ENCODE results near the gene CLASP1. TPM values are rescaled to one million over a fixed set of nuclear protein-coding genes. Genes with fewer than 3 reads are reported as not detected.

Gene CLASP1
- total RNA-seq, 1 donor from 2014 or later, result 95.1 TPM

GRCh38 chr2:121349721-121350401, 299.4 kb downstream of the CLASP1 start:
- TF ChIP-seq CTCF (IDR thresholded peaks at IDR 0.05; ENCODE audit: unreplicated experiment), result no peak
- H3K4me1 Mint-ChIP-seq (ENCODE audit: unreplicated experiment), result no peaks in the 10 kb centered on the region
- DNase-seq (ENCODE audit: low spot score), result no peak
- H3K27ac Mint-ChIP-seq (ENCODE audit: unreplicated experiment), result no peak overlapping the region
- peaks cover 49% of the 10 kb centered on the region for H3K36me3 Mint-ChIP-seq (ENCODE audit: low read depth, unreplicated experiment)
- no peak overlapping the region for H3K4me3 Mint-ChIP-seq (ENCODE audit: unreplicated experiment)
- H3K27me3 Mint-ChIP-seq (ENCODE audit: unreplicated experiment), result no peaks in the 10 kb centered on the region
- H3K9me3 Mint-ChIP-seq (ENCODE audit: unreplicated experiment), result no peaks in the 10 kb centered on the region

- no peak overlapping the region for H3K4me3 Mint-ChIP-seq (ENCODE audit: unreplicated experiment)
- H3K27ac Mint-ChIP-seq (ENCODE audit: unreplicated experiment), result no peak overlapping the region
- H3K9me3 Mint-ChIP-seq (ENCODE audit: unreplicated experiment), result no peaks in the 10 kb centered on the region
- no peak for TF ChIP-seq CTCF (IDR thresholded peaks at IDR 0.05; ENCODE audit: unreplicated experiment)
- no peak for DNase-seq (ENCODE audit: low spot score)
- H3K27me3 Mint-ChIP-seq (ENCODE audit: unreplicated experiment), result peaks cover 3% of the 10 kb centered on the region
- peaks cover 4% of the 10 kb centered on the region for H3K4me1 Mint-ChIP-seq (ENCODE audit: unreplicated experiment)
- peaks cover 51% of the 10 kb centered on the region for H3K36me3 Mint-ChIP-seq (ENCODE audit: low read depth, unreplicated experiment)
These were observed 301.0 kb downstream of the CLASP1 start for GRCh38 chr2:121348128-121348740.

GRCh38 chr2:121346859-121347258, 302.4 kb downstream of the CLASP1 start:
- H3K36me3 Mint-ChIP-seq (ENCODE audit: low read depth, unreplicated experiment), result peaks cover 56% of the 10 kb centered on the region
- H3K4me1 Mint-ChIP-seq (ENCODE audit: unreplicated experiment), result peaks cover 6% of the 10 kb centered on the region
- no peaks in the 10 kb centered on the region for H3K9me3 Mint-ChIP-seq (ENCODE audit: unreplicated experiment)
- peaks cover 5% of the 10 kb centered on the region for H3K27me3 Mint-ChIP-seq (ENCODE audit: unreplicated experiment)
- no peak for TF ChIP-seq CTCF (IDR thresholded peaks at IDR 0.05; ENCODE audit: unreplicated experiment)
- H3K27ac Mint-ChIP-seq (ENCODE audit: unreplicated experiment), result no peak overlapping the region
- no peak for DNase-seq (ENCODE audit: low spot score)
- H3K4me3 Mint-ChIP-seq (ENCODE audit: unreplicated experiment), result no peak overlapping the region

- H3K9me3 Mint-ChIP-seq (ENCODE audit: unreplicated experiment), result no peaks in the 10 kb centered on the region
- no peak overlapping the region for H3K27ac Mint-ChIP-seq (ENCODE audit: unreplicated experiment)
- peaks cover 5% of the 10 kb centered on the region for H3K27me3 Mint-ChIP-seq (ENCODE audit: unreplicated experiment)
- H3K36me3 Mint-ChIP-seq (ENCODE audit: low read depth, unreplicated experiment), result peaks cover 60% of the 10 kb centered on the region
- no peak overlapping the region for H3K4me3 Mint-ChIP-seq (ENCODE audit: unreplicated experiment)
- peaks cover 6% of the 10 kb centered on the region for H3K4me1 Mint-ChIP-seq (ENCODE audit: unreplicated experiment)
- no peak for DNase-seq (ENCODE audit: low spot score)
- TF ChIP-seq CTCF (IDR thresholded peaks at IDR 0.05; ENCODE audit: unreplicated experiment), result no peak
These were observed 302.9 kb downstream of the CLASP1 start for GRCh38 chr2:121346407-121346806.

- H3K36me3 Mint-ChIP-seq (ENCODE audit: low read depth, unreplicated experiment), result peaks cover 58% of the 10 kb centered on the region
- H3K27me3 Mint-ChIP-seq (ENCODE audit: unreplicated experiment), result peaks cover 5% of the 10 kb centered on the region
- H3K27ac Mint-ChIP-seq (ENCODE audit: unreplicated experiment), result no peak overlapping the region
- no peaks in the 10 kb centered on the region for H3K9me3 Mint-ChIP-seq (ENCODE audit: unreplicated experiment)
- H3K4me3 Mint-ChIP-seq (ENCODE audit: unreplicated experiment), result no peak overlapping the region
- no peak for DNase-seq (ENCODE audit: low spot score)
- peaks cover 6% of the 10 kb centered on the region for H3K4me1 Mint-ChIP-seq (ENCODE audit: unreplicated experiment)
- TF ChIP-seq CTCF (IDR thresholded peaks at IDR 0.05; ENCODE audit: unreplicated experiment), result no peak
These were observed 303.4 kb downstream of the CLASP1 start for GRCh38 chr2:121345887-121346286.
